Measurements from ENCODE around the gene TYK2.

TYK2 gene

GRCh38 chr19:10418235-10418484, 37.8 kb upstream of the TYK2 start (continued):
- TF ChIP-seq, protein P1, sequence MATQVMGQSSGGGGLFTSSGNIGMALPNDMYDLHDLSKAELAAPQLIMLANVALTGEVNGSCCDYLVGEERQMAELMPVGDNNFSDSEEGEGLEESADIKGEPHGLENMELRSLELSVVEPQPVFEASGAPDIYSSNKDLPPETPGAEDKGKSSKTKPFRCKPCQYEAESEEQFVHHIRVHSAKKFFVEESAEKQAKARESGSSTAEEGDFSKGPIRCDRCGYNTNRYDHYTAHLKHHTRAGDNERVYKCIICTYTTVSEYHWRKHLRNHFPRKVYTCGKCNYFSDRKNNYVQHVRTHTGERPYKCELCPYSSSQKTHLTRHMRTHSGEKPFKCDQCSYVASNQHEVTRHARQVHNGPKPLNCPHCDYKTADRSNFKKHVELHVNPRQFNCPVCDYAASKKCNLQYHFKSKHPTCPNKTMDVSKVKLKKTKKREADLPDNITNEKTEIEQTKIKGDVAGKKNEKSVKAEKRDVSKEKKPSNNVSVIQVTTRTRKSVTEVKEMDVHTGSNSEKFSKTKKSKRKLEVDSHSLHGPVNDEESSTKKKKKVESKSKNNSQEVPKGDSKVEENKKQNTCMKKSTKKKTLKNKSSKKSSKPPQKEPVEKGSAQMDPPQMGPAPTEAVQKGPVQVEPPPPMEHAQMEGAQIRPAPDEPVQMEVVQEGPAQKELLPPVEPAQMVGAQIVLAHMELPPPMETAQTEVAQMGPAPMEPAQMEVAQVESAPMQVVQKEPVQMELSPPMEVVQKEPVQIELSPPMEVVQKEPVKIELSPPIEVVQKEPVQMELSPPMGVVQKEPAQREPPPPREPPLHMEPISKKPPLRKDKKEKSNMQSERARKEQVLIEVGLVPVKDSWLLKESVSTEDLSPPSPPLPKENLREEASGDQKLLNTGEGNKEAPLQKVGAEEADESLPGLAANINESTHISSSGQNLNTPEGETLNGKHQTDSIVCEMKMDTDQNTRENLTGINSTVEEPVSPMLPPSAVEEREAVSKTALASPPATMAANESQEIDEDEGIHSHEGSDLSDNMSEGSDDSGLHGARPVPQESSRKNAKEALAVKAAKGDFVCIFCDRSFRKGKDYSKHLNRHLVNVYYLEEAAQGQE (tag by site-specific recombination; IDR thresholded peaks at IDR 0.05): no peak
- no peak for TF ChIP-seq REPIN1 (tag by site-specific recombination; IDR thresholded peaks at IDR 0.05; ENCODE audit: low read depth)
- no peak for TF ChIP-seq ZNF513 (tag by site-specific recombination; IDR thresholded peaks at IDR 0.05)
- TF ChIP-seq SETDB1 (IDR thresholded peaks at IDR 0.05; ENCODE audit: insufficient read length, low read length): no peak
- TF ChIP-seq ZNF473 (tag by site-specific recombination; IDR thresholded peaks at IDR 0.05): no peak
- no peak for TF ChIP-seq KLF1 (tag by site-specific recombination; IDR thresholded peaks at IDR 0.05)
- TF ChIP-seq GLIS1 (tag by site-specific recombination; IDR thresholded peaks at IDR 0.05): peak; percentile 94
- TF ChIP-seq ZNF169 (tag by site-specific recombination; IDR thresholded peaks at IDR 0.05): no peak
- TF ChIP-seq, protein P2, sequence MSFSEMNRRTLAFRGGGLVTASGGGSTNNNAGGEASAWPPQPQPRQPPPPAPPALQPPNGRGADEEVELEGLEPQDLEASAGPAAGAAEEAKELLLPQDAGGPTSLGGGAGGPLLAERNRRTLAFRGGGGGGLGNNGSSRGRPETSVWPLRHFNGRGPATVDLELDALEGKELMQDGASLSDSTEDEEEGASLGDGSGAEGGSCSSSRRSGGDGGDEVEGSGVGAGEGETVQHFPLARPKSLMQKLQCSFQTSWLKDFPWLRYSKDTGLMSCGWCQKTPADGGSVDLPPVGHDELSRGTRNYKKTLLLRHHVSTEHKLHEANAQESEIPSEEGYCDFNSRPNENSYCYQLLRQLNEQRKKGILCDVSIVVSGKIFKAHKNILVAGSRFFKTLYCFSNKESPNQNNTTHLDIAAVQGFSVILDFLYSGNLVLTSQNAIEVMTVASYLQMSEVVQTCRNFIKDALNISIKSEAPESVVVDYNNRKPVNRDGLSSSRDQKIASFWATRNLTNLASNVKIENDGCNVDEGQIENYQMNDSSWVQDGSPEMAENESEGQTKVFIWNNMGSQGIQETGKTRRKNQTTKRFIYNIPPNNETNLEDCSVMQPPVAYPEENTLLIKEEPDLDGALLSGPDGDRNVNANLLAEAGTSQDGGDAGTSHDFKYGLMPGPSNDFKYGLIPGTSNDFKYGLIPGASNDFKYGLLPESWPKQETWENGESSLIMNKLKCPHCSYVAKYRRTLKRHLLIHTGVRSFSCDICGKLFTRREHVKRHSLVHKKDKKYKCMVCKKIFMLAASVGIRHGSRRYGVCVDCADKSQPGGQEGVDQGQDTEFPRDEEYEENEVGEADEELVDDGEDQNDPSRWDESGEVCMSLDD (tag by site-specific recombination; IDR thresholded peaks at IDR 0.05): no peak
- no peak for TF ChIP-seq ZNF324 (tag by site-specific recombination; IDR thresholded peaks at IDR 0.05)
- no peak for TF ChIP-seq ZNF843 (tag by site-specific recombination; IDR thresholded peaks at IDR 0.05)
- TF ChIP-seq ZNF214 (tag by site-specific recombination; IDR thresholded peaks at IDR 0.05; ENCODE audit: borderline replicate concordance): no peak
- TF ChIP-seq KLF10 (tag by site-specific recombination; IDR thresholded peaks at IDR 0.05): 0 out of 2 replicates have a peak, but pooled peaks have one; percentile 33
- no peak for TF ChIP-seq ZNF146 (tag by site-specific recombination; IDR thresholded peaks at IDR 0.05)
- TF ChIP-seq ZNF623 (tag by site-specific recombination; IDR thresholded peaks at IDR 0.05): no peak
- no peak for TF ChIP-seq ZNF341 (tag by site-specific recombination; IDR thresholded peaks at IDR 0.05; ENCODE audit: low read depth)
- no peak for TF ChIP-seq SCRT1 (tag by site-specific recombination; IDR thresholded peaks at IDR 0.05; ENCODE audit: borderline replicate concordance)
- TF ChIP-seq ZNF211 (tag by site-specific recombination; IDR thresholded peaks at IDR 0.05; ENCODE audit: low read depth): no peak
- TF ChIP-seq ZNF610 (tag by site-specific recombination; IDR thresholded peaks at IDR 0.05; ENCODE audit: borderline replicate concordance): no peak
- TF ChIP-seq KLF7 (tag by site-specific recombination; IDR thresholded peaks at IDR 0.05; ENCODE audit: borderline replicate concordance): no peak
- TF ChIP-seq WT1 (tag by site-specific recombination; IDR thresholded peaks at IDR 0.05): 0 out of 2 replicates have a peak, but pooled peaks have one; percentile 1
- no peak for TF ChIP-seq ZNF133 (tag by site-specific recombination; IDR thresholded peaks at IDR 0.05)
- TF ChIP-seq, protein P3, sequence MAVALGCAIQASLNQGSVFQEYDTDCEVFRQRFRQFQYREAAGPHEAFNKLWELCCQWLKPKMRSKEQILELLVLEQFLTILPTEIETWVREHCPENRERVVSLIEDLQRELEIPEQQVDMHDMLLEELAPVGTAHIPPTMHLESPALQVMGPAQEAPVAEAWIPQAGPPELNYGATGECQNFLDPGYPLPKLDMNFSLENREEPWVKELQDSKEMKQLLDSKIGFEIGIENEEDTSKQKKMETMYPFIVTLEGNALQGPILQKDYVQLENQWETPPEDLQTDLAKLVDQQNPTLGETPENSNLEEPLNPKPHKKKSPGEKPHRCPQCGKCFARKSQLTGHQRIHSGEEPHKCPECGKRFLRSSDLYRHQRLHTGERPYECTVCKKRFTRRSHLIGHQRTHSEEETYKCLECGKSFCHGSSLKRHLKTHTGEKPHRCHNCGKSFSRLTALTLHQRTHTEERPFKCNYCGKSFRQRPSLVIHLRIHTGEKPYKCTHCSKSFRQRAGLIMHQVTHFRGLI (tag by site-specific recombination; IDR thresholded peaks at IDR 0.05): no peak
- no peak for TF ChIP-seq ZNF239 (tag by site-specific recombination; IDR thresholded peaks at IDR 0.05)
- TF ChIP-seq HOXA7 (CRISPR knock-in tag; IDR thresholded peaks at IDR 0.05; ENCODE audit: borderline replicate concordance): no peak
- TF ChIP-seq, protein P4, sequence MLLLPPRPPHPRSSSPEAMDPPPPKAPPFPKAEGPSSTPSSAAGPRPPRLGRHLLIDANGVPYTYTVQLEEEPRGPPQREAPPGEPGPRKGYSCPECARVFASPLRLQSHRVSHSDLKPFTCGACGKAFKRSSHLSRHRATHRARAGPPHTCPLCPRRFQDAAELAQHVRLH (tag by site-specific recombination; IDR thresholded peaks at IDR 0.05): no peak
- no peak for TF ChIP-seq ZBTB49 (tag by site-specific recombination; IDR thresholded peaks at IDR 0.05; ENCODE audit: low read depth)
- TF ChIP-seq ZBTB8A (tag by site-specific recombination; IDR thresholded peaks at IDR 0.05): no peak
- TF ChIP-seq ZNF19 (tag by site-specific recombination; IDR thresholded peaks at IDR 0.05; ENCODE audit: low read depth): no peak
- no peak for TF ChIP-seq KLF8 (tag by site-specific recombination; IDR thresholded peaks at IDR 0.05)

Measured in HEK293 (cell line).